Measurements from ENCODE around the gene ATAD2B. TPM values are rescaled to one million over a fixed set of nuclear protein-coding genes. Genes with fewer than 3 reads are reported as not detected.

The ATAD2B gene
- total and polyA plus RNA-seq, 2 of the 4 experiments (the other 2 are of a cell fraction) = 1.5 to 5.0 TPM

DNA sequence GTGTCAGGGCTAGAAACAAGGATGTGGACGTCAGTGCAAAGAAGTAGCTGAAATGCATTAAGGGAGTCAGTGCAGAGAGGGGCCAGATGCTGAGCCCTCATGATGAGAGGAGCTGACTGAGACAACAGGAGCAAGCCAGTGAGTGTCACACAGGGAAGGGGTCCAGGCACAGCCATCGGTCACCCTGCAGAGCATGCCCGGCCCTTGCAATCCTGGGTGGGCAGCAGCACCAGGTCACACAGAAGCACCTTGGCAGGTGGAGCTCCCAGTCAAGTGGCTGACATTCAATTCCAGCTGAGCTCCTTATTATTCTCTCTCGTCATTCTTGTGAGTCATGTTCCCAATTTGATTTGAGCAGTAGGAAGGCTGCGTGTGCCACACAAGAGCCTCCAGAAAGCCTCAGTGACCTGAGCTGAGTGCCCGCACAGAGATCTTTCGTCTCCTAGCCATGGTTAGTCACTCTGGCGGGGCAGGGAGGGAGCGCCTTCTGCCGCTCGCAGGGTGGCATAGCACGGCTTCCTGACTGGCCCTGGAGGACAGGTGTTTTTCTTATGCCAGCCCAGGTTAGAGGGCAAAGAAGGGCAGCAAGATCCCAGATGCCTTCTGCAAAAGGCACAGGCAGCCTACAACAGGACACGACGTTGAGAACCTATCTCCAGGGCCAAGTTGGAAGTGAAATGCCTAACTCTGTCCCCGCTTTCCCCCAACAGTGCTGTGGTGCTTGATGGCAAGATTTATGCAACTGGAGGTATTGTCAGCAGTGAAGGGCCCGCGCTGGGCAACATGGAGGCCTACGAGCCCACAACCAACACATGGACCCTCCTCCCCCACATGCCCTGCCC lies 220.9 kb downstream of the ATAD2B start:
- Histone ChIP-seq H3K36me3 (ENCODE audit: control insufficient read depth, insufficient read depth, low read length) (peaks cover 36% of the 10 kb centered on the region), H4K8ac (ENCODE audit: low read depth in 2 of 2, low read length in 2 of 2) (no peak overlapping the region), H4K5ac (ENCODE audit: low read depth, low read length) (no peak overlapping the region), H3K27me3 (ENCODE audit: control insufficient read depth, insufficient read depth, low read length) (no peaks in the 10 kb centered on the region), H3K4me3 (ENCODE audit: insufficient read depth, low read depth, low read length) (no peak overlapping the region), H3K4me1 (ENCODE audit: control insufficient read depth, insufficient read depth, low read length) (peaks cover 5% of the 10 kb centered on the region), H3K56ac (ENCODE audit: extremely low read depth, insufficient read depth, low read length) (no peak overlapping the region), H3K9me1 (ENCODE audit: insufficient read depth, low read length) (peaks cover 8% of the 10 kb centered on the region; the same call in 1 of the 2 replicates), H3K9ac (ENCODE audit: low read depth, low read length) (no peak overlapping the region), H3K27ac (ENCODE audit: insufficient read depth, low read length) (no peak overlapping the region), H2AFZ (replicated peaks; ENCODE audit: low read length, poor library complexity) (no peak overlapping the region), H3K23ac (ENCODE audit: low read depth, low read length) (no peak overlapping the region), H2AK5ac (ENCODE audit: low read depth, low read length) (peak overlapping the region; percentile 1; the same call in 1 of the 2 replicates), H4K91ac (ENCODE audit: insufficient read depth, low read depth, low read length) (no peak overlapping the region), H2BK15ac (ENCODE audit: low read depth, low read length) (no peak overlapping the region), H4K20me1 (ENCODE audit: insufficient read depth, low read length) (no peaks in the 10 kb centered on the region; the same call in 1 of the 2 replicates), H3K4me2 (ENCODE audit: low read depth, low read length) (no peak overlapping the region), H2BK5ac (ENCODE audit: low read depth, low read length, poor library complexity, severe bottlenecking) (no peak overlapping the region), H2BK20ac (ENCODE audit: low read depth, low read length) (peak overlapping the region; percentile 73), H3K18ac (ENCODE audit: low read depth, low read length) (no peak overlapping the region), H3K79me1 (ENCODE audit: low read depth in 1 of 2, low read length in 2 of 2) (peaks cover 3 to 15% of the 10 kb centered on the region in 2 experiments; a peak in 1 of 4 replicates), H2AK9ac (replicated peaks; ENCODE audit: low read depth, low read length, poor library complexity) (peak overlapping the region; percentile 88), H2BK120ac (ENCODE audit: low read depth, low read length) (peak overlapping the region; percentile 80; the same call in 1 of the 2 replicates), H3K4ac (ENCODE audit: low read depth, low read length) (peak overlapping the region; percentile 77), H3K9me3 (ENCODE audit: control insufficient read depth, insufficient read depth, low read length) (no peaks in the 10 kb centered on the region), H3K14ac (replicated peaks; ENCODE audit: low read depth, low read length) (0 out of 2 replicates have a peak overlapping the region, but pooled peaks have one; percentile 65)
- dilution Hi-C loops (cut with HindIII; ENCODE audit: low sequenced_read_pairs, unreplicated experiment) = no loop called here
- BruUV-seq (replicated peaks) = no TSS peak
- intact Hi-C loops (cut with micrococcal nuclease) = no loop called here
- ATAC-seq (ENCODE audit: low read depth) (no peak), DNase-seq (no peak)
- ChIA-PET CTCF (no interaction called here), POLR2A (ENCODE audit: unreplicated experiment) (no interaction called here)
- in situ Hi-C loops (cut with MboI; ENCODE audit: low sequenced_read_pairs) = no loop called here
- WGBS, 2 experiments (ENCODE audit: extremely low coverage in 2 of 2, insufficient read length in 1 of 2) = 90% methylated on average over 4 of the region's 18 CpGs; no CpG with 5 or more reads in 1 of the 2 experiments
- TF ChIP-seq MXI1 (IDR thresholded peaks at IDR 0.05; ENCODE audit: borderline replicate concordance, low read depth, low read length) (no peak), NFE2L2 (IDR thresholded peaks at IDR 0.05; ENCODE audit: low read depth, low read length) (no peak), MAFK (IDR thresholded peaks at IDR 0.05; ENCODE audit: low read depth, low read length) (no peak), MAZ (IDR thresholded peaks at IDR 0.05; ENCODE audit: borderline replicate concordance, low read depth, low read length) (no peak), RCOR1 (IDR thresholded peaks at IDR 0.05; ENCODE audit: insufficient replicate concordance, low read length) (no peak), RFX5 (IDR thresholded peaks at IDR 0.05; ENCODE audit: low read depth, low read length) (no peak), POLR2A (IDR thresholded peaks at IDR 0.05; ENCODE audit: low read depth, low read length) (no peak), FOS (IDR thresholded peaks at IDR 0.05; ENCODE audit: low read depth, low read length) (no peak), BHLHE40 (IDR thresholded peaks at IDR 0.05; ENCODE audit: low read depth, low read length) (no peak), CHD1 (IDR thresholded peaks at IDR 0.05; ENCODE audit: low read depth, low read length) (no peak), RAD21 (IDR thresholded peaks at IDR 0.05; ENCODE audit: low read length) (no peak), SMC3 (IDR thresholded peaks at IDR 0.05; ENCODE audit: low read depth, low read length) (no peak)
- TF ChIP-seq, protein P1, sequence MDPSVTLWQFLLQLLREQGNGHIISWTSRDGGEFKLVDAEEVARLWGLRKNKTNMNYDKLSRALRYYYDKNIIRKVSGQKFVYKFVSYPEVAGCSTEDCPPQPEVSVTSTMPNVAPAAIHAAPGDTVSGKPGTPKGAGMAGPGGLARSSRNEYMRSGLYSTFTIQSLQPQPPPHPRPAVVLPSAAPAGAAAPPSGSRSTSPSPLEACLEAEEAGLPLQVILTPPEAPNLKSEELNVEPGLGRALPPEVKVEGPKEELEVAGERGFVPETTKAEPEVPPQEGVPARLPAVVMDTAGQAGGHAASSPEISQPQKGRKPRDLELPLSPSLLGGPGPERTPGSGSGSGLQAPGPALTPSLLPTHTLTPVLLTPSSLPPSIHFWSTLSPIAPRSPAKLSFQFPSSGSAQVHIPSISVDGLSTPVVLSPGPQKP (IDR thresholded peaks at IDR 0.05; ENCODE audit: borderline replicate concordance, low read depth, low read length) = no peak
- TF ChIP-seq, protein P2, sequence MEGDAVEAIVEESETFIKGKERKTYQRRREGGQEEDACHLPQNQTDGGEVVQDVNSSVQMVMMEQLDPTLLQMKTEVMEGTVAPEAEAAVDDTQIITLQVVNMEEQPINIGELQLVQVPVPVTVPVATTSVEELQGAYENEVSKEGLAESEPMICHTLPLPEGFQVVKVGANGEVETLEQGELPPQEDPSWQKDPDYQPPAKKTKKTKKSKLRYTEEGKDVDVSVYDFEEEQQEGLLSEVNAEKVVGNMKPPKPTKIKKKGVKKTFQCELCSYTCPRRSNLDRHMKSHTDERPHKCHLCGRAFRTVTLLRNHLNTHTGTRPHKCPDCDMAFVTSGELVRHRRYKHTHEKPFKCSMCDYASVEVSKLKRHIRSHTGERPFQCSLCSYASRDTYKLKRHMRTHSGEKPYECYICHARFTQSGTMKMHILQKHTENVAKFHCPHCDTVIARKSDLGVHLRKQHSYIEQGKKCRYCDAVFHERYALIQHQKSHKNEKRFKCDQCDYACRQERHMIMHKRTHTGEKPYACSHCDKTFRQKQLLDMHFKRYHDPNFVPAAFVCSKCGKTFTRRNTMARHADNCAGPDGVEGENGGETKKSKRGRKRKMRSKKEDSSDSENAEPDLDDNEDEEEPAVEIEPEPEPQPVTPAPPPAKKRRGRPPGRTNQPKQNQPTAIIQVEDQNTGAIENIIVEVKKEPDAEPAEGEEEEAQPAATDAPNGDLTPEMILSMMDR (conservative IDR thresholded peaks at IDR 0.05; ENCODE audit: low read depth, low read length) = no peak
